MG63 (cell line): ENCODE data around the gene ZRANB1. TPM values are rescaled to one million over a fixed set of nuclear protein-coding genes. Genes with fewer than 3 reads are reported as not detected.

ENCODE experiments used
- DNase-seq: peaks from one replicate; pipeline ENCODE4 v3.0.0-alpha.2; 2020
- H3K27me3 ChIP-seq: fragments of 250-450 bp; sonication (Bioruptor Pico); 2 replicates; pipeline ENCODE4 v1.5.1; 2020; ENCODE audit warnings: mild to moderate bottlenecking, moderate library complexity
- H3K36me3 ChIP-seq: fragments of 250-450 bp; sonication (Bioruptor Pico); 2 replicates; pipeline ENCODE4 v1.5.1; 2020; ENCODE audit warnings: mild to moderate bottlenecking, moderate library complexity
- H3K4me3 ChIP-seq: fragments of 250-450 bp; sonication (Bioruptor Pico); 2 replicates; pipeline ENCODE4 v1.5.1; 2020; ENCODE audit warnings: mild to moderate bottlenecking, moderate library complexity
- H3K9me3 ChIP-seq: fragments of 250-450 bp; sonication (Bioruptor Pico); 2 replicates; pipeline ENCODE4 v1.5.1; 2020; ENCODE audit warnings: mild to moderate bottlenecking, moderate library complexity
- total RNA-seq: library from RNA; depleted of rRNA; stranded (reverse); fragments of >200 nt; shearing (Covaris generic); gene quantifications from 2 replicates; pipeline ENCODE4 v1.2.3, GENCODE V29; 2014; ENCODE audit warnings: low replicate concordance

Gene ZRANB1
- total RNA-seq, 1 experiment from 2014 or later = 20.9 TPM

DNA sequence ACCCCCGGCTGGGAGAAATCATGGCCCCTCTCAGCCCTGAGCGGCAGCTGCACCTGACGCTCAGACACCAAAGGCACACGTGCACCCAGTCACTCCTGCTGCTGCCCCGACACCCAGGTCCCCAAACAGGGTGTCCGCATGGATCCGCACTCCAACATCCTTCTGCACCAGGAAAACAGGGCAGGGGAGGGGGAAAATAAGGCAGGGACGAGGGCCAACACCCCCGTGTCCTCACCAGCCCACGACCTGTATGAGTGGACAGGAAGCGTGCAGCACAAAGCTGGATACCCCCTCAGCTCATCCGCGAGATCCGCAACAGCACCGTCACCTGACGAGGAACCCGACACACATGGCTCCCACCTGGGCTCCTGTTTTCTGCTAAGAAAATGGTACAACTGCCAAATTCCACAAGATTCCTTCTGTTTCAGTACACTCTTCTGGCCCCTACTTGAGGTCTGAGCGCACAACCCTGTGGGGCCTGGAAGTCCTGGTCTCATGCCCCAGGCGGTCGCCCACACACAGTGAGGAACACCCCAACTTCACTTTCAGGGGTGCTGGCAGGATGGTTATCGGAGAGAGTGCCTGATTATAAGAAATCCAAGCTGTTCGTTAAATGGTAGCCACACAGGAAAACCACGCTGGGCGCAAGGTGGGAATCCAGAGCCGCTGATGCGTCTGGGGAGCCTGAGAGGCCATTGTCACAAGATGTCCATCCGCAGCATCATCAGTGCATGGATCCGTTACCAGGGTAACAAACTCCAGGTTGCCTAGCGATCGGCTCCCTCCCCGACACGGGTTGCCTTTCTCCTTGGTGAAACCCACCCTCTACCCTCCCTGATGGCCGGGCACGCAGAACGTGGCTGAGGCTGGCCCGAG, 63.6 kb downstream of the ZRANB1 start:
- Histone ChIP-seq H3K9me3 (no peaks in the 10 kb centered on the region), H3K4me3 (no peak overlapping the region), H3K27me3 (no peaks in the 10 kb centered on the region), H3K36me3 (peaks cover 27% of the 10 kb centered on the region)
- no peak for DNase-seq

DNA sequence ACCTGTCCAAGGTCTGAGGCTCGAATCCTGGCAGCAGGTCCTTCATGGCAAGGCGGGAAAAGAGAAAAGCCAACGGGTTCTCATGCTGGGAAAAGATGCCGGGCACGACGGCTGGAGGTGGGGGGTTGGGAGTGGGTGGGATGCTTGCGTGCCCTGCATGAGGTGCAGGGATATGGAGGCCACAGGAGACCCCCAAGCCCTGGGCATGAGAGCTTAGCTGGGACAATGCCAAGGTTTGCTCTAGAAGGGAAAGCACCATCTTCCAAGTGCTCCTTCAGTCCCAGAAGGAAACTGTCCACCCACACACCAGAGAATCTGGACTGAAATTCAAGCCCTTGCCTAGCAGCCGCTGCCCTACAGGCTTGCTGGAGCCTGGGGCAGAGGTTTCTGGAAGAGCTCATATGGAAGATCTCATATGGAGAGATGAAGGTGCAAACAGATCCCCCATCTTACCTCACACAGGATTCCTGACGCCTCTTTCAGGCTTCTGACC, 64.3 kb downstream of the ZRANB1 start:
- Histone ChIP-seq H3K36me3 (peaks cover 20% of the 10 kb centered on the region), H3K27me3 (no peaks in the 10 kb centered on the region)
- no peak for DNase-seq

DNA sequence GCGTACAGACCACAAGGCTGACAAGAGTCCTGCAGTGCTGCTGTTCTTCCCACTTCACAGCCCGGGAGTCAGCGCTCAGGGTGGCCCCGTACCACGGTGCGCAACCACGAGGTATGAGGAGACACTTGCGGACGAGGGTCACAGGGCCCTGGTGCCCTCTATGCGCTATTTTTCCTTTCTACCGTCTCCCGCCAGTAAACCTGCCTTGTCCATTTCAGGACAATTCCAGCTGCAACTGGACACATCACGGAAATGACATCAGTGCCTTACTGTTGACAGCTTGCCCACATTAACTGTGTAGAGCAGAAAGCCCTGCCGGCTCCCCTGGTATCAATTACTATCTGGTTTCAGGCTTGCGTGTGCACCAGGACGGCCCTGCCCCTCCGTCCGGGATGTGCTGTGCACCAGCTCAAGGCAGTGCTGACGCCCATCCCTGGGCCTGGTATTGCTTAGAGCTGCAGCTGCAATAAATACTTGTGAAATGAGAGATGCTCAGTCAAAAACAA, 65.1 kb downstream of the ZRANB1 start:
- no peak for DNase-seq
- no peak overlapping the region for H3K4me3 ChIP-seq
- H3K36me3 ChIP-seq = peaks cover 20% of the 10 kb centered on the region
- H3K9me3 ChIP-seq = no peaks in the 10 kb centered on the region
- H3K27me3 ChIP-seq = no peaks in the 10 kb centered on the region

More for the DNA sequence above, 64.3 kb downstream of the ZRANB1 start:
- Histone ChIP-seq H3K9me3 (no peaks in the 10 kb centered on the region), H3K4me3 (no peak overlapping the region)

DNA sequence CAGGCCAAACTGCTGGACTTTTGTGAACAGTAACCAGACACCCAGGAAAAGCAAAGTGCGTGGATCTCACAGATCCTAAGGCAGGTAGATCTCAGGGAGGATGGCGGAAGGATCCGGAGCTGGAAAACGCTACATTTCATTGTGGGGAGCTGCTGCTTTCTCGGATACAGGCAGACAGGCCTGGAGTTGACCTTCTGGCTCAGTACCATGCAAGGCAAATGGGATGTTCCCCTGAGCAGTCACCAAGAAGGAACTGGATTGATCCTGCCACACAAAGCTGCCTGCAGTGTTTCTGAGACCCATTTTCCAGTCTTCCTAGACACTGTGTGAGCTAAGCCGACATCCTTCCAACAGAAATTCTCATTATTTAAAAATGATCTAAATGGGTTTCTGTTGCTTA, 65.5 kb downstream of the ZRANB1 start:
- DNase-seq = no peak
- no peak overlapping the region for H3K4me3 ChIP-seq
- no peaks in the 10 kb centered on the region for H3K27me3 ChIP-seq
- H3K36me3 ChIP-seq = peaks cover 22% of the 10 kb centered on the region
- no peaks in the 10 kb centered on the region for H3K9me3 ChIP-seq

DNA sequence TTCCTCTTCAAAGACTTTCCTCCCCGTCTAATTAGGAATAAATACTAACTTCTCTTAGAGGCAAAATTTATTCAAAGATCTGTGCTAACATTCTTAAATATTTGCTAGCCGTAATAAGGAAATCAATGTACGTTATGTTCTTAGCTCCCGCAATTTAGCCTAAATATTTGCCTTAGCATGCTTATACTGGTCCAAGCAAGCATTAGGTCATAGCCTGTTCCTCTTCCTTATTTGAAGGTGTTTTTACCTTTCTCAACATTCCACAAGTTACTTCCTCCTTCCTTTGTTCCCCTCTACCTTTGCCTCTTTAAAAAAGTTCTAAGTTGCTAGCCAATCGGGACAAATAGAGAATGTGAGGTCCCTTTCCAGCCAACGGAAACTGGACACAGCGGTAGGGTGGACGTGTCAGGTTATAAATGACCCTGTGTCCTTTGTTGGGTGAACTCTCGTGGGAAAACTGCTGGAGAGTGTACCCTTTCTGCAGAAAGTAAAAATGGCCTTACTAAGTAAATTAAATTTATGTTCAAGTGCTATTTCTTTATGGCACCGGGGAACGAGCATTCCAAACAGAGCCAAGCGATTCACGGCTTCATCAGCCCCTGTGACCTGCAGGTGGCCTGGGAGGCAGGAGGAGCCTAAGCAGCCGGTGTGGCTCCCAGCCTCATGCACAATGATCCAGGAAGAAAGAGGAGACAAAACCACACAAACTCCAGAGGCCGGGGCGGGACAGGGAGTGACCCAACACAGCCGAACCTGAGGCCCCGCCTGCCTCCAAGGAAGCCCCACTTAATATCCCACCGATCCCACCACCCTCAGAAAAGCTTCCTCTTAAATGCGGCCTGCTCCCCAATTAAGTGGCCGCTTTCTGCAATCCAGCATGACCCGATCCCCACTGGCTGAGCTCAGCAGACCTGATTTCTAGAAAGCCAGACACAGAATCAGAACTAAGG, 67.0 kb downstream of the ZRANB1 start:
- H3K36me3 ChIP-seq = peaks cover 20% of the 10 kb centered on the region
- H3K4me3 ChIP-seq = no peak overlapping the region
- no peak for DNase-seq
- H3K27me3 ChIP-seq = no peaks in the 10 kb centered on the region
- H3K9me3 ChIP-seq = no peaks in the 10 kb centered on the region

DNA sequence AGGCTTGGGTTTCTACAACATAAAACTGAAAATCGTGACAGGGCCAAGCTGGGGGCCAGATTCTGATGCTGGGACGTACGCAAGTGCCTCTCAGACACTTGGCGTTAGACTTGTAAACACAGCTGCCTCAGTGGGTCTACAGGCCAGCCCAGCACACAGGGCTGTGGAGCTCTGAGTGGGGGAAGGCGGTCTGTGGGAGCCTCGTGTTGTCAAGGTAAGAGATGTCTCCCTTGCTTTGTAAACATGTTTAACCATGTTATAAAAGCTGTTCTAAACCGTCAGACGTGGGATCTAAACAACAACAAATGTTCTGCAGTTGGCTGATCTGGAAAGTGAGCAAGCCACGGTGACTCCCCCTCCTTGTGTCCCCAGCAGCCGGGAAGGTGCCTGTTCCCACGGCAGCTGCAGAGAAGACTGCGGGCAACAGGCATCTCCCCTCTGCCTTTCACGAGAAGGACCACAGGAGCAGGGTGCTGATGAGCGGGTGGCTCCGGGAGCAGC, 67.8 kb downstream of the ZRANB1 start:
- H3K36me3 ChIP-seq = peaks cover 20% of the 10 kb centered on the region
- no peaks in the 10 kb centered on the region for H3K9me3 ChIP-seq
- H3K4me3 ChIP-seq = no peak overlapping the region
- H3K27me3 ChIP-seq = no peaks in the 10 kb centered on the region
- DNase-seq = no peak

DNA sequence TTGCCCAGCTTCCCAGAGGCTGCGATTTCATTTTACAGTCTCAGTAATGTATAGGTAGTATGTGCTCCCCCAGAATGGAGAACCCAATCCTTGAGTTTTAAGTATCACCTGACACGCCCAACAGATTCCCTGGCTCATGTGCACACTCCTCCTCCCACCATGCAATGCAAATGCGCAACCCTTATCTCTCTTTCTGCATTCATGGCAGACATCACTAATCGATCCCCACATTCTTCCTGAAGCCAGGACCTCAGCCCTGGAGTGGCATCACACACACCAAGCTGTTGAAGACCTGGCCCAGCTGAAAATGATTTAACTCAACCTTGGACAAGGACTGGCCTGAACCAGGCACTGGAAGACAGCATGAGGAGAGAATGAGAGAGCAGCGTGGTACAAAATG, 68.4 kb downstream of the ZRANB1 start:
- peaks cover 14% of the 10 kb centered on the region for H3K36me3 ChIP-seq
- H3K9me3 ChIP-seq = no peaks in the 10 kb centered on the region
- no peak for DNase-seq
- H3K4me3 ChIP-seq = no peak overlapping the region
- H3K27me3 ChIP-seq = no peaks in the 10 kb centered on the region

DNA sequence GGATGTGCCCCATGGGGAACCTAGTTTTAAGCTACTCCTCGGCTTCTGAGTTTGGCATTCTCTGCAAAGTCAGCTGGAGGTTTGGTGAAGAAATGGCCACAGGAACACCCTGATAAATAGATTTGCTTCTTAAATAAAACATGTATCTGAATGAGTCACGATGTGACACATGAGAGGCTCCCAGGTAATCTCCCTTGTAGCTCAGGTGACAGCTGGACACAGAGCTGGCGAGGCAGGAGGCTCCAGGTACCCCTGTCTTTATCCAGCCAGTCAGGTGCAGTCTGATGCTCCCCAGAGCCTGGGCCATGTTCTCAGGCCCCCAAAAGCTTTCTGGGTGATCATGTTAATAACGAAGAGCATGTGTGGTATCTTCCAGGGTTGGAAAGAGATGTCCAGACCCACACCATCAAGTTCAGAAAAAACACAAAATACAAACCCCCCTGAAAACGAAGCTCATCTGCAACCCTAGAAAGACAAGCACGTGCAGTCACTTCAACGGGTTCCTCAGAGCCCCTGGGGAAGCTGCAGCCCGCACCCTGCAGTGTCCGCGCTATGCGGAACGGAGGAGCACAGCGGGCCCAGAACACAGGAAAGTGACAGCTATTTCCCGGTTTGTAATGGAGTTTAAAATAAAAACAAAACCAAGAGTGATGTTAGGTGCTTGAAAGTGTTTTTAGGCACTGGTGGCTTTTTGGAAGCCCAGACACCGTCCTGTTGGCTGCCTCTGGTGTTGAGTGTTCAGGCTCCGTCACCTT, 69.4 kb downstream of the ZRANB1 start:
- Histone ChIP-seq H3K4me3 (no peak overlapping the region), H3K27me3 (no peaks in the 10 kb centered on the region), H3K36me3 (peaks cover 17% of the 10 kb centered on the region)

DNA sequence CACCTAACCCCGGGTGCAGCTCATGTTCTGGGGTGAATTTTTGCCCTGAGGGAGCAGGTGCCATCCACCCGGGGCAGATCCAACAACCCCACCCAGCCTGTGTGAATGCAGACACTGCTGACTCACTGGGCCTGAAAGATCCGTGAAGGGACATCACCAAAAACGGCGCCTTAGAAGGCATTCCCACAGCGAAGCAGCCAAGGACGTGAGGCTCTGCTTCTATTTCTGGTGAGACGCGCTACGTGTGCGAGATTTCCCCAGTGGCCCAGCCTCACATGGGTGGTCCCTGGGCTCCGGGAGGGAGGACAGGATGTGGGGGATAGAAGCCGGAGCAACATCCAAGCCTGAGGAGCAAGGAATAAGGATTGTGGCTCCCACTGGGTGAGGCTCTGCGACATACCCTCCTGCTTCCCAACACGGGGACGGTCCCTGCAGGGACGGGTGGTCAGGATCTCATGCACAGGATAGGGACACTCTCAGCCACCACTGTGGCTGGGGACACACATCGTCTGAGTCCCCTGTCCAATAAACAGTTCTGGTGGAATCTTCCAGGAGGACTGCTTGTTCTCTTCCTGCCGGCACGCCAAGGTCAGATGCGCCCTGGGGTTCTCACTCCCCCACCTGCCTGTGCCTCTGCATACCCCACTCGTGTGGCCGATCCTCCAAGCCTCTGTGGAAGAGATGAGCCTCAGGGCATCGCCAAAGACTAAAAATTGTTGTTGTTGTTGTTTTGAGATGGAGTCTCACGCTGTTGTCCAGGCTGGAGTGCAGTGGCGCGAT, 70.2 kb downstream of the ZRANB1 start:
- Histone ChIP-seq H3K27me3 (no peaks in the 10 kb centered on the region), H3K4me3 (no peak overlapping the region), H3K9me3 (no peaks in the 10 kb centered on the region), H3K36me3 (peaks cover 17% of the 10 kb centered on the region)
- DNase-seq = no peak

More for the DNA sequence above, 69.4 kb downstream of the ZRANB1 start:
- no peak for DNase-seq
- no peaks in the 10 kb centered on the region for H3K9me3 ChIP-seq

DNA sequence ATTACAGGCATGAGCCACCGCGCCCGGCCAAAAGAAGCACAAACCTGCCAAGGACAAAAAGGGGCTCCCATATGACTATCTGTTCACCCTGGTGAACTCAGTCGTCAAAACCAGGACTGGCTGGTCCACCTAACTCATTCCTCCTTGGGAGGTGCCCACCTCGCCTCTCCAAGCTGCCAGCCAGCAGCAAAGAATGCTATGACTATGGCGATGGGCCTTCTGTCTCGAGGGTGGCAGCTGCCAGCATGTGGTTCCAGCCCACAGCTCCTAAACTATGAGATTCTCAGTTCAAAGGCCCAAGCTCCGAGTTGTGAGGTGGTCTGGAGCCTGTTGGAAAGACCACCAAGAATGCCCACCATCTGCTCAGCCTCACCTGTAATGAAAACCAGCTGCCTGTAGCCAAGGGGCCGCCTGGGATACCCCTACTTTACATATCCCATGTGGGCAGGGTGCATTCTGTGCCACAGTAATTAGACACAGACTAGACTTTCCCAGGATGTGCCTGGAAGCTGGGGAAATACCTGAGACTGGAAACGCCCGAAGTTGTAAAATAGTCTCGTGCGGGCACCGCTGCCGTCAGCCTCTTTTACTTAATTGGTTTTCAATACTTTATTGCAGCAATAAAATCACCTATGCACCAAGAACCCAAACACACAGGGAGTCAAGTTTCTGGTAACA, 71.1 kb downstream of the ZRANB1 start:
- Histone ChIP-seq H3K36me3 (peaks cover 17% of the 10 kb centered on the region), H3K27me3 (no peaks in the 10 kb centered on the region), H3K4me3 (no peak overlapping the region), H3K9me3 (no peaks in the 10 kb centered on the region)
- no peak for DNase-seq

DNA sequence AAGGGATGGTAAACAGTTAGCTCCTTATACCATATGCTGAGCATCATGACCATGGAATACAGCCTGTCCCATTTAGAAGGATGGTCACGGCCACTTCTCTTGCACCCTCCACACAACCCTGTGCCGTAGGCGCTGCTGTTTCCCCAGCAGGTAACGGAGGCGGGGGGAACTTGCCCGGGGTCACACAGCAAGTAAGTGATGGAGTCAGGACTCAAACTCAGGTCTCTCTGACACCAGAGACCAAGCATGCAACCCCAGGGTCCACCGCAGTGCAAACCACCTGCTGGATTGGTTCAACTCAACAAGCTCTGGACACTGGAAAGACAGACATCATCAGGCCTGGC, 71.6 kb downstream of the ZRANB1 start:
- no peaks in the 10 kb centered on the region for H3K9me3 ChIP-seq
- H3K36me3 ChIP-seq = peaks cover 17% of the 10 kb centered on the region
- no peak overlapping the region for H3K4me3 ChIP-seq
- no peak for DNase-seq
- H3K27me3 ChIP-seq = no peaks in the 10 kb centered on the region

DNA sequence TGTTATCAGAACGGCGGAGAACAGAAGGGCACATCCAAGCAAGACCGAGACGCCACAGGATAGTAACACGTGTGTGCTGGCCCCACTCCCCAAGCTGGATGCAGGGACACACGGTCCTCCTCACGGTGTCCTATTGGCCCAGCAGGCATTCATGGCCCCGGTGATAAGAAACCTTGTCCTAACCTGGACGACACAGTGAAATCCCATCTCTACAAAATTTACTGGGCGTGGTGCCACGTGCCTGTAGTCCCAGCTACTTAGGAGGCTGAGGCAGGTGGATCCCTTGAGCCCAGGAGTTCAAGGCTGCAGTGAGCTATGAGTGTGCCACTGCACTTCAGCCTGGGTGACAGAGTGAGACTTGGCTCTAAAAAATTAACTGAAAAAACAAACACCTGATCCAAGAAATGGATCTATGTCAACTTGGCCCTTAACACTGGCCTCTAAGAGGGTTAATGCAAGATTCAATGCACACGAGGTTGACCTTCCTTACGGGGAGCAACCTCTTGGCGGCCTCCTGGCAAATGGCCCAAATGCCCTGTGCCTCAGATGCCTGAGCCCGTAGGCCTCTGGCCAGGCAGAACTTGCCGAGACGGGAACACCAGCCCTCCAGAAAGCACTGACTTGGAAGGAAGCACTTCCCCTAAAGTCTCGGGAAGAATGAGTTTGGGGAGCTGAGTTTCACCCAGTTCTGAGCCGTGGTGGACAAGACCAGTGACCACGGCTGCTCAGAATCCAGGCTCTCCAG, 72.3 kb downstream of the ZRANB1 start:
- peaks cover 16% of the 10 kb centered on the region for H3K36me3 ChIP-seq
- no peak overlapping the region for H3K4me3 ChIP-seq

DNA sequence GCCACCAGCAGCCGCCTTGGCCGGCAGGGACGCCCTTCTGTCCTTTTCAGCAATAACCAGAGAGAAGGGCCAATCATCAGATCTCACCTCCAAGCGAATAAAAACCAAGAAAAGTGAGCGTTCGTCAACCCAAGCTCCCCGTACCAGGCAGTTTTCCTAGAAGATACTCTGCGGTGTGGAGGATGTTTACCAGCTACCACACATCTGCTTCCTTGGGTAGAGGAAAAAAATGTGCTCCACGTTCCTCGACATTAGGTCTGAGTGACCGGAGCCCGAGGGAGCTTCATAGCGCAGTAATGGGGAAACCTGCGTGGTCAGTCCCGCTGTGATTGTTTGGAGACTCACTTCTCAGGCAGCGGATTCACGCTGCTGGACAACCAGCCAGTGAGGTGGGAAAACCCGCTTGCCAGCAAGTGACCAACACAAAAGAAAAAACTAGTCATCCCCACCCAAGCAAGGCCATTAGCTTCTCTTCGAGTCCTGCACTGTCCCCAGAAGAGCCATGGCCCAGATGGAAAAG, 73.0 kb downstream of the ZRANB1 start:
- Histone ChIP-seq H3K9me3 (no peaks in the 10 kb centered on the region), H3K4me3 (no peak overlapping the region), H3K27me3 (no peaks in the 10 kb centered on the region), H3K36me3 (peaks cover 16% of the 10 kb centered on the region)
- no peak for DNase-seq

More for the DNA sequence above, 72.3 kb downstream of the ZRANB1 start:
- Histone ChIP-seq H3K27me3 (no peaks in the 10 kb centered on the region), H3K9me3 (no peaks in the 10 kb centered on the region)
- no peak for DNase-seq

DNA sequence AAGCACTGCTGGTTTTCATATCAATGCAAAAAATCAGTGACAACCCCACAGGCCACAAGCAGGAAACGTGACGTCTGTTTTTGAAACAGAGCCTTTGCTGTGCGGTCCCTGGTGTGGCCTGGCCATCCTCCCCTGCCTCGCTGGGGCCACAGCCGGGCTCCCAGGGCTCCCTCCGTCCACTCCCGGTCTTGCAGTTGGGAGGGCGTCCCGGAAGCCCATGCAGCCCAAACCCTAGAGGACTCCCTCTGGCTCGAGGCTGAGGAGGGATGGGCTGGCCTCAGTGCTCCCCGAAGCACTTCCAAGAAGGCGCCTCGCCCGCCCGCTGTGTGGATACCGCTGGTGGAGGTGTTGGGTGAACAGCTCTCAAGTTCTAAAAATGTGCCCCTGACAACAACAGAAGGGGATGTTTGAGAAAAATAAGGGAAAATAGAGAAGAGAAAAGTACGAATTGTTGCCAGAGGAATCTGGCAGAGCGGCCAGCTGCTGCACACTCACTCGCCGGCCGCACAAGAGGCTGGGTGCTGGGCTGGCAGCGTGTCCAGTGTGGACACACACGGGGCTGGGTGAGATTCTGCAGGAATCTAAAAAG, 73.5 kb downstream of the ZRANB1 start:
- DNase-seq = no peak
- no peak overlapping the region for H3K4me3 ChIP-seq
- no peaks in the 10 kb centered on the region for H3K9me3 ChIP-seq
- peaks cover 16% of the 10 kb centered on the region for H3K36me3 ChIP-seq
- H3K27me3 ChIP-seq = no peaks in the 10 kb centered on the region
